ENCODE measurements around the gene ZSCAN20. TPM values are rescaled to one million over a fixed set of nuclear protein-coding genes. Genes with fewer than 3 reads are reported as not detected.

Gene ZSCAN20
- polyA plus RNA-seq, 2 donors: 0.51 to 0.75 TPM

GRCh38 chr1:33433509-33434362 lies 38.7 kb upstream of the ZSCAN20 start:
- Histone ChIP-seq H3K27me3 (ENCODE audit: control insufficient read depth in 1 of 2, insufficient read depth in 2 of 2, low read length in 2 of 2) (no peaks in the 10 kb centered on the region), H3K27ac (ENCODE audit: low read depth in 2 of 2, low read length in 1 of 2) (peak overlapping the region in 1 of 2 donors; percentile 37), H3K36me3 (ENCODE audit: control insufficient read depth in 2 of 2, insufficient read depth in 2 of 2, low read length in 1 of 2) (no peaks in the 10 kb centered on the region), H3K9me3 (ENCODE audit: control insufficient read depth in 2 of 2, insufficient read depth in 1 of 2, low read depth in 1 of 2, low read length in 1 of 2) (no peaks in the 10 kb centered on the region), H3K4me3 (ENCODE audit: low read depth in 1 of 2, low read length in 2 of 2) (no peak overlapping the region), H3K4me1 (ENCODE audit: control insufficient read depth in 2 of 2, insufficient read depth in 2 of 2, low read length in 1 of 2) (peaks cover 0 to 3% of the 10 kb centered on the region in 2 donors)
- 27 to 50% methylated on average over 3 of the region's 3 CpGs for WGBS, 2 donors

- H3K27ac ChIP-seq (ENCODE audit: low read depth in 2 of 2, low read length in 1 of 2): no peak overlapping the region
- no peaks in the 10 kb centered on the region for H3K9me3 ChIP-seq (ENCODE audit: control insufficient read depth in 2 of 2, insufficient read depth in 1 of 2, low read depth in 1 of 2, low read length in 1 of 2)
- no peaks in the 10 kb centered on the region for H3K27me3 ChIP-seq (ENCODE audit: control insufficient read depth in 1 of 2, insufficient read depth in 2 of 2, low read length in 2 of 2)
- H3K4me1 ChIP-seq (ENCODE audit: control insufficient read depth in 2 of 2, insufficient read depth in 2 of 2, low read length in 1 of 2): peaks cover 0 to 2% of the 10 kb centered on the region in 2 donors
- 87 to 89% methylated on average over 1 of the region's 1 CpG for WGBS, 2 donors
- no peak overlapping the region for H3K4me3 ChIP-seq (ENCODE audit: low read depth in 1 of 2, low read length in 2 of 2)
- H3K36me3 ChIP-seq (ENCODE audit: control insufficient read depth in 2 of 2, insufficient read depth in 2 of 2, low read length in 1 of 2): no peaks in the 10 kb centered on the region
Measured at GRCh38 chr1:33434363-33434750, 38.1 kb upstream of the ZSCAN20 start.

- Histone ChIP-seq H3K4me1 (ENCODE audit: control insufficient read depth in 2 of 2, insufficient read depth in 2 of 2, low read length in 1 of 2) (no peaks in the 10 kb centered on the region), H3K4me3 (ENCODE audit: low read depth in 1 of 2, low read length in 2 of 2) (no peak overlapping the region), H3K36me3 (ENCODE audit: control insufficient read depth in 2 of 2, insufficient read depth in 2 of 2, low read length in 1 of 2) (no peaks in the 10 kb centered on the region), H3K27me3 (ENCODE audit: control insufficient read depth in 1 of 2, insufficient read depth in 2 of 2, low read length in 2 of 2) (no peaks in the 10 kb centered on the region), H3K27ac (ENCODE audit: low read depth in 2 of 2, low read length in 1 of 2) (no peak overlapping the region), H3K9me3 (ENCODE audit: control insufficient read depth in 2 of 2, insufficient read depth in 1 of 2, low read depth in 1 of 2, low read length in 1 of 2) (no peaks in the 10 kb centered on the region)
- 67 to 74% methylated on average over 4 of the region's 4 CpGs for WGBS, 2 donors
Measured at GRCh38 chr1:33435096-33435820, 37.2 kb upstream of the ZSCAN20 start.

GRCh38 chr1:33436557-33437285 lies 35.7 kb upstream of the ZSCAN20 start:
- Histone ChIP-seq H3K27me3 (ENCODE audit: control insufficient read depth in 1 of 2, insufficient read depth in 2 of 2, low read length in 2 of 2) (no peaks in the 10 kb centered on the region), H3K36me3 (ENCODE audit: control insufficient read depth in 2 of 2, insufficient read depth in 2 of 2, low read length in 1 of 2) (no peaks in the 10 kb centered on the region), H3K9me3 (ENCODE audit: control insufficient read depth in 2 of 2, insufficient read depth in 1 of 2, low read depth in 1 of 2, low read length in 1 of 2) (no peaks in the 10 kb centered on the region), H3K4me3 (ENCODE audit: low read depth in 1 of 2, low read length in 2 of 2) (no peak overlapping the region), H3K27ac (ENCODE audit: low read depth in 2 of 2, low read length in 1 of 2) (no peak overlapping the region), H3K4me1 (ENCODE audit: control insufficient read depth in 2 of 2, insufficient read depth in 2 of 2, low read length in 1 of 2) (no peaks in the 10 kb centered on the region)
- WGBS, 2 donors: 65 to 85% methylated on average over 4 of the region's 4 CpGs

- no peak overlapping the region for H3K27ac ChIP-seq (ENCODE audit: low read depth in 2 of 2, low read length in 1 of 2)
- no peaks in the 10 kb centered on the region for H3K9me3 ChIP-seq (ENCODE audit: control insufficient read depth in 2 of 2, insufficient read depth in 1 of 2, low read depth in 1 of 2, low read length in 1 of 2)
- no peaks in the 10 kb centered on the region for H3K36me3 ChIP-seq (ENCODE audit: control insufficient read depth in 2 of 2, insufficient read depth in 2 of 2, low read length in 1 of 2)
- 87 to 90% methylated on average over 6 of the region's 6 CpGs for WGBS, 2 donors
- H3K4me3 ChIP-seq (ENCODE audit: low read depth in 1 of 2, low read length in 2 of 2): no peak overlapping the region
- no peaks in the 10 kb centered on the region for H3K27me3 ChIP-seq (ENCODE audit: control insufficient read depth in 1 of 2, insufficient read depth in 2 of 2, low read length in 2 of 2)
- no peaks in the 10 kb centered on the region for H3K4me1 ChIP-seq (ENCODE audit: control insufficient read depth in 2 of 2, insufficient read depth in 2 of 2, low read length in 1 of 2)
Measured at GRCh38 chr1:33438364-33439160, 33.9 kb upstream of the ZSCAN20 start.

GRCh38 chr1:33439662-33440061 lies 32.8 kb upstream of the ZSCAN20 start:
- Histone ChIP-seq H3K27ac (ENCODE audit: low read depth in 2 of 2, low read length in 1 of 2) (no peak overlapping the region), H3K27me3 (ENCODE audit: control insufficient read depth in 1 of 2, insufficient read depth in 2 of 2, low read length in 2 of 2) (no peaks in the 10 kb centered on the region), H3K36me3 (ENCODE audit: control insufficient read depth in 2 of 2, insufficient read depth in 2 of 2, low read length in 1 of 2) (no peaks in the 10 kb centered on the region), H3K4me1 (ENCODE audit: control insufficient read depth in 2 of 2, insufficient read depth in 2 of 2, low read length in 1 of 2) (no peaks in the 10 kb centered on the region), H3K9me3 (ENCODE audit: control insufficient read depth in 2 of 2, insufficient read depth in 1 of 2, low read depth in 1 of 2, low read length in 1 of 2) (no peaks in the 10 kb centered on the region), H3K4me3 (ENCODE audit: low read depth in 1 of 2, low read length in 2 of 2) (no peak overlapping the region)
- WGBS, 2 donors: 26 to 34% methylated on average over 1 of the region's 1 CpG

- H3K27ac ChIP-seq (ENCODE audit: low read depth in 2 of 2, low read length in 1 of 2): no peak overlapping the region
- H3K36me3 ChIP-seq (ENCODE audit: control insufficient read depth in 2 of 2, insufficient read depth in 2 of 2, low read length in 1 of 2): no peaks in the 10 kb centered on the region
- 74 to 89% methylated on average over 6 of the region's 6 CpGs for WGBS, 2 donors
- no peak overlapping the region for H3K4me3 ChIP-seq (ENCODE audit: low read depth in 1 of 2, low read length in 2 of 2)
- H3K9me3 ChIP-seq (ENCODE audit: control insufficient read depth in 2 of 2, insufficient read depth in 1 of 2, low read depth in 1 of 2, low read length in 1 of 2): no peaks in the 10 kb centered on the region
- no peaks in the 10 kb centered on the region for H3K4me1 ChIP-seq (ENCODE audit: control insufficient read depth in 2 of 2, insufficient read depth in 2 of 2, low read length in 1 of 2)
- H3K27me3 ChIP-seq (ENCODE audit: control insufficient read depth in 1 of 2, insufficient read depth in 2 of 2, low read length in 2 of 2): no peaks in the 10 kb centered on the region
Measured at GRCh38 chr1:33441088-33441745, 31.2 kb upstream of the ZSCAN20 start.

GRCh38 chr1:33442141-33442540 lies 30.3 kb upstream of the ZSCAN20 start:
- H3K4me3 ChIP-seq (ENCODE audit: low read depth in 1 of 2, low read length in 2 of 2): no peak overlapping the region
- no peaks in the 10 kb centered on the region for H3K27me3 ChIP-seq (ENCODE audit: control insufficient read depth in 1 of 2, insufficient read depth in 2 of 2, low read length in 2 of 2)
- no peaks in the 10 kb centered on the region for H3K4me1 ChIP-seq (ENCODE audit: control insufficient read depth in 2 of 2, insufficient read depth in 2 of 2, low read length in 1 of 2)
- H3K27ac ChIP-seq (ENCODE audit: low read depth in 2 of 2, low read length in 1 of 2): no peak overlapping the region
- WGBS, 2 donors: 71 to 88% methylated on average over 1 of the region's 1 CpG
- H3K36me3 ChIP-seq (ENCODE audit: control insufficient read depth in 2 of 2, insufficient read depth in 2 of 2, low read length in 1 of 2): no peaks in the 10 kb centered on the region
- H3K9me3 ChIP-seq (ENCODE audit: control insufficient read depth in 2 of 2, insufficient read depth in 1 of 2, low read depth in 1 of 2, low read length in 1 of 2): no peaks in the 10 kb centered on the region

All from esophagus (tissue), 2 donors.